HUES48 (cell line): ENCODE results near the gene GMPPA.
A peak's percentile ranks its signal among the peaks of the same experiment; 100 is the strongest.

Experiments used
- H3K27ac ChIP-seq: one replicate; pipeline ENCODE4 v1.7.0; 2013; ENCODE audit warnings: low read depth, low read length, inconsistent platforms
- H3K27me3 ChIP-seq: 2 replicates; pipeline ENCODE4 v1.6.1; 2013; ENCODE audit warnings: mild to moderate bottlenecking, low read length; ENCODE audit not compliant: control insufficient read depth, insufficient read depth
- H3K36me3 ChIP-seq: 2 replicates; pipeline ENCODE4 v1.6.1; 2013; ENCODE audit warnings: low read length; ENCODE audit not compliant: control insufficient read depth, insufficient read depth
- H3K4me1 ChIP-seq: 2 replicates; pipeline ENCODE4 v1.6.1; 2013; ENCODE audit warnings: mild to moderate bottlenecking, low read length; ENCODE audit not compliant: control insufficient read depth, insufficient read depth
- H3K4me3 ChIP-seq: 2 replicates; pipeline ENCODE4 v1.5.1; 2013; ENCODE audit warnings: mild to moderate bottlenecking, low read depth, low read length
- H3K9ac ChIP-seq: 2 replicates; pipeline ENCODE4 v1.6.1; 2013; ENCODE audit warnings: mild to moderate bottlenecking, low read depth, low read length, moderate library complexity
- H3K9me3 ChIP-seq: 2 replicates; pipeline ENCODE4 v1.6.1; 2013; ENCODE audit warnings: low read length; ENCODE audit not compliant: control insufficient read depth, insufficient read depth

The GMPPA gene

DNA sequence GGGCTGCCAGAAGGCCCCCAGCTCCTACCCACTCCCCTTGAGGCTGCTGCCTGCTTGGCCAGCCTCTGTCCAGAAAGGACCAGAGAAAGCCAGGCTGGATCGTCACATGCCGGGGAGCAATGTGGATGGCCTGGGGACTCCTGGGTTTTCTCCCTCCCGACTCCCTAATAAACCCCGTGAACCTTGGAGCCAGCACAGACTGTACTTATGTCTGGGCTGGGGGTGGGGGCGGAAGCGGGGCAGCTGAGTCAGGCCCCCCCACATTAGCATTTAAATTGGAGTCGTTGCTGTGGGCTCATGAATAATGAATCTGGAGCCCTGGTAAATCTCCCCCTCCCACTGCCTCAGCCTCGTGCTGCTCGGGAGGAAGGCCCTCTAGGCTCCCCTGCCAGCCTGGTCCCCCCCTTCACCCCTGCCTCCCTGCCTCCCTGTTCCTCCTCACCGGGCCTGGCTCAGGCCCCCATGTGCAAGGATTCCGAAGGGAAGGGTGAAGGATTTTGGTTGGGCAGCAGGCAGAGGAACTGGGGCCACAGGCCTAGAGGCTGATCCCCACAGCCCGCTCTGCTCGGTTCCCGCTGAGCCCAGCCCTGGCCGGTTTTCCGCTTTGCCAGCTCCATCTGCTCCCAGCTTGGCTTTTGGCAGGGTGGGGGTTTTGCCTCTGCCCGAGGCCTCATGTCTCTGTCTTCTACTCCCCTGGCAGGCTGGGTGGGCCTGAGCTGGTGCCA is 8.3 kb downstream of the GMPPA start:
- H3K27me3 ChIP-seq = peaks cover 8% of the 10 kb centered on the region
- no peaks in the 10 kb centered on the region for H3K9me3 ChIP-seq
- peak overlapping the region; percentile 13; the same call in 1 of the 2 replicates for H3K9ac ChIP-seq
- H3K27ac ChIP-seq = peak overlapping the region; percentile 87
- peak overlapping the region; percentile 23; the same call in 1 of the 2 replicates for H3K4me3 ChIP-seq
- peaks cover 20% of the 10 kb centered on the region for H3K36me3 ChIP-seq
- H3K4me1 ChIP-seq = peaks cover 39% of the 10 kb centered on the region

DNA sequence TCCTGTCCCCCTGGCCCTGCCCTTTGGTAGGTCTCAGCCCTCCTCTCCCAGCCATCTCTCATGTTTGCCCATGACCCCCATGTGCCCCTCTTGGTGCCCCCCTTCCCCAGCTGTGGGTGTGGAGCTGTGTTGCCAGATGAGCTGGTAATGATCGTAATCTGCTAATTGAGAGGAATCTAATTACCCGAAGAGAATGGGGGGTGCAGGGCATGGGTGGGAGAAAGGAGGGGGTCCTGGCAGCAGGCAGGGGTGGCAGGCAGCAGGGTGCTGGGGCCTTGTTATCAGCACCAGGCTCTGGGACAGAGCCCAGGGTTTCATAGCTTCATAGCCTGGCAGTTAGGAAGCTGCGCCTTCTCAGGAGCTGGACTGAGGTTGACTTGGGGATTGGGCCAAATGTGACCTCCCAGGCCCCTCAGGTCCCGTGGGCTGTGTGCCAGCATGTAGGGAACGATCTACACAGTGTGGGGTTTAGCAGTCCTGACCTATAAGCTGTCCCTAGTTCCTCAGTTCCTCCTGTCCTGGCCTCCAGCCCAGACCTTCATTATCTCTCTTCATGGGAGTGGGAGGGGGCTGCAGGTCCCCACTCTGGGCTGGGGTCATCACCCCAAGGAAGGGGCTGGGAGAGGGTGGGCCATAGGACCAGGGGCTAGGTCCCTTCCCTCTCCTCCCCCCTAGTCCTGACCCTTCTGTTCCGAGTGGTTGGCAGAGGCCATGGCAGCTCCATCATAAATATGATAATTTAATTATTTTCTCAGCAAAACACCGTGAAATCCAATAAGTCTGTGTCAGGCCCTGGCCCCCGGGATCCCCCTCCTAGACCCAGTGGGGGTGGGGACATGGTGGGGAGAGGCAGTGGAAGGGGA is 9.1 kb downstream of the GMPPA start:
- Histone ChIP-seq H3K27me3 (peaks cover 17% of the 10 kb centered on the region), H3K27ac (peak overlapping the region; percentile 87), H3K9me3 (no peaks in the 10 kb centered on the region), H3K4me3 (peak overlapping the region; percentile 23; the same call in 1 of the 2 replicates), H3K4me1 (peaks cover 43% of the 10 kb centered on the region), H3K9ac (peak overlapping the region; percentile 13; the same call in 1 of the 2 replicates), H3K36me3 (peaks cover 20% of the 10 kb centered on the region)

DNA sequence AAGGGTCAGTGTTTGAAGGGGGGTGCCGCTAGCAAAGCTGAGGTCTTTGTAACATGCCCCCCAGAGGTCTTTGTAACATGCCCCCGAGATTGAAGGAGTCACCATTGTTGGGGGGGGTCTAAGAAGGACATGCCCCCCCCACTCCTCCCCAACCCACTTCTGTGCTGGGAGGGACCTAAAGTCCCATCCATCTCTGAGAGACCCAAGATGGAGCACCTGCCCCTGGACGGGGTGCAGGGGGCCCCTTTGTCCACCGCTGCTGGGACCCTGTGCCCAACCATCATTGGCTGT is 9.7 kb downstream of the GMPPA start:
- H3K9me3 ChIP-seq = no peaks in the 10 kb centered on the region
- peaks cover 49% of the 10 kb centered on the region for H3K4me1 ChIP-seq
- no peak overlapping the region for H3K27ac ChIP-seq

DNA sequence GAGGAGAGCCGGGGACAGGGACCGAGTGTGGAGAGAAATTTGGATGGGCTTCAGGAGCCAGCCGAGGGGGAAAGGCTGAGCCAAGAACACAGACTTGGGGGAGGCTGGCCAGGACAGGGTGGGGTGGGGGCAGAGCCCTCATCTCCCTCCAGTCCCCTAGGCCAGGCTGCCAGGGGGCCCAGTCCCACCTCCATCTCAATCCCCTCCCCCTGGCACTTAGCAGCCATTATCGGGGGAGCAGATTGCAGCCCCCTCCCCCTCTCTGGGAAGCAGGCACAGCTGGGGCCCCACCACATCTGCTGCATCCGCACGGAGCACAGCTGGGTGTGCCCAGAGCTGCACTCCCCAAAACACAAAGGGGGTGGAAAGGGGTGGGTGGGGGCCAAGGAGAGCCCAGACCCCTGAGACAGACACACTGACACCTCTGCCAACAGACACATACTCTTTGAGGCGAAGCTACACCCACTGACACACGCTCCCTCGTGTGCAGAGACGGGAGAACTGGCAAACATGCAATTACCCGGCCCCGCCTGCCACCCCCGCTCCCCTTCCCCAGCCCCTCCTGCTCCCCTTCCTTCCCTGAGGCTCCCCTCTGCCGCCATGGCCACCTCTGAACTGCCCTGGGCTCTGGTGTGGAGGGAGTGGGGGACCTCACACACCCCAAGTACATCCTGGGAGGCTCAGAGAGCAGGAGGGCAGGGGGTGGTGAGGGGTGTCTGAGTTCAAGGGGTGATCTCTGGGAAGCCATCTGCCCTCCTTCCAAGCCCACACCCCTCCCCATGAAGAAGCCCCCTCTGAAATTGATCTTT is 10.5 kb downstream of the GMPPA start:
- Histone ChIP-seq H3K4me1 (peaks cover 57% of the 10 kb centered on the region), H3K9ac (no peak overlapping the region), H3K27me3 (peaks cover 30% of the 10 kb centered on the region), H3K9me3 (no peaks in the 10 kb centered on the region), H3K4me3 (peak overlapping the region; percentile 60), H3K27ac (no peak overlapping the region), H3K36me3 (peaks cover 11% of the 10 kb centered on the region)

More for the DNA sequence above, 9.7 kb downstream of the GMPPA start:
- Histone ChIP-seq H3K4me3 (no peak overlapping the region), H3K36me3 (peaks cover 18% of the 10 kb centered on the region), H3K9ac (no peak overlapping the region), H3K27me3 (peaks cover 22% of the 10 kb centered on the region)

DNA sequence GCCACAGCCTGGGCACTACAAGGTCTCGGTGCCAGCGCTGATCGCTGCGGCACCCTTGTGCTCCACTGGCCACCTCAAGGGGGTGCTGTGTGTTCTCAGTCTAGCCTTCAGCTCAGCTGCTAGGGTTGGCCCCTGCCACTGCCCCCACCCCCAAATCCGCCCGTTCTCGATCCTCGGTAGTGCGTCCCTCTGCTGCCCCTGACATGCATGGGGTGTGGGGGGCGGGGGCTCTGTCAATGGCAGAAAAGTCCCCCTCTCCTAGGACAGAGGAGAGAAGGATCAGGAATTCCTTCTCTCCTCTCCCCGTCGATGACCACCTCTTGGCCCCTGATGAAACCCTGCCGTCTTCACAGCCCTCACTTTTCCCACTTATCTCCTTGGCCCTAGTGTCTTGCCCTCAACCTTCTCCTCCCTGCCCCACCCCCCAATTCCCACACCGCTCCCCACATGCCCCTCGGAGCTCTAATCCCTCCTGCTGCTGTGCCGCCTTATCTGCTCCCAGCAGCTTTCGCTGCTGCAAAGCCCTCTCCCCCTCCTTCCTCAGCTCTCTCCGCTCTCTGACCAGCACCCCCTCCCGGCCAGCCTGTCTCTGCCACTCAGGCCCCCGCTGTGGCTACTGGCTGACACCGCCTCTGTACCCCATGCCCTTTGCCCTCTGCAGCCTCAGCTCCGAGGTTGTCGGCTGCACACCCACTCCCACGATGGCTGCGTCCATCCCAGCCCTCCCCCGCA is 11.3 kb downstream of the GMPPA start:
- H3K27ac ChIP-seq = no peak overlapping the region
- no peak overlapping the region for H3K9ac ChIP-seq
- peaks cover 38% of the 10 kb centered on the region for H3K27me3 ChIP-seq
- H3K4me1 ChIP-seq = peaks cover 57% of the 10 kb centered on the region
- no peaks in the 10 kb centered on the region for H3K9me3 ChIP-seq
- H3K4me3 ChIP-seq = peak overlapping the region; percentile 60
- H3K36me3 ChIP-seq = peaks cover 3% of the 10 kb centered on the region; the same call in 1 of the 2 replicates

DNA sequence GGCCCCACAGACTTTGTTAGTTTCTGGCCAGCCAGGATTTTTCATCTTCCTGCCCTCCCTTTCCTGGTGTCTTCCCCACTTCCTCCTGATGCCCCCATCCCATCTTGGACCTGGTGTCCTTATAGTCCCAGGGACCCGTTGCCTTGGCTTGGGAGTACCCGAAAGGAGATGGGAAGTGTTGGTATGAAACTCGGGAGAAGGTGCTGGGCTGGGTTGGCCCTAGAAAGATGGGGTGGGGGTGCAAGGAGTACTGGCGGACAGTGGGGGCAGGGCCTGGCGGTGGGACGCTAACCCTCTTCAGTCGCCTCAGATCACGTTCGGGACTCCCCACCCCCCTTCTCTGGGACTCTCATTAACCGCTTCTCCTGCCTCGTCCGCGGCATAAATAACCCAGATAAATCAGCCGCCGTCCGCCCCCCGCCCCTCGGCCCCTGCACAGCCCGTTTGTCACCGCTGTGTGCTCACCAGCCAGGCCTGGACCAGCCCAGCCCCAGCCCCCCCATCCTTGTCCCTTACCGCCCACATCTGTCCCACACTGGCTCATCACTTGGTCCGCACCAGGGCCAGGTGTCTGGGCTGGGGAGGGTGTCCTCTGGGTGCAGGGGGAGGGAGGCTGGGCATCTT is 11.9 kb downstream of the GMPPA start:
- H3K27ac ChIP-seq = no peak overlapping the region
- peak overlapping the region; percentile 60; the same call in 1 of the 2 replicates for H3K4me3 ChIP-seq
- H3K9ac ChIP-seq = no peak overlapping the region
- H3K36me3 ChIP-seq = no peaks in the 10 kb centered on the region
- H3K4me1 ChIP-seq = peaks cover 57% of the 10 kb centered on the region
- H3K27me3 ChIP-seq = peaks cover 45% of the 10 kb centered on the region
- no peaks in the 10 kb centered on the region for H3K9me3 ChIP-seq

DNA sequence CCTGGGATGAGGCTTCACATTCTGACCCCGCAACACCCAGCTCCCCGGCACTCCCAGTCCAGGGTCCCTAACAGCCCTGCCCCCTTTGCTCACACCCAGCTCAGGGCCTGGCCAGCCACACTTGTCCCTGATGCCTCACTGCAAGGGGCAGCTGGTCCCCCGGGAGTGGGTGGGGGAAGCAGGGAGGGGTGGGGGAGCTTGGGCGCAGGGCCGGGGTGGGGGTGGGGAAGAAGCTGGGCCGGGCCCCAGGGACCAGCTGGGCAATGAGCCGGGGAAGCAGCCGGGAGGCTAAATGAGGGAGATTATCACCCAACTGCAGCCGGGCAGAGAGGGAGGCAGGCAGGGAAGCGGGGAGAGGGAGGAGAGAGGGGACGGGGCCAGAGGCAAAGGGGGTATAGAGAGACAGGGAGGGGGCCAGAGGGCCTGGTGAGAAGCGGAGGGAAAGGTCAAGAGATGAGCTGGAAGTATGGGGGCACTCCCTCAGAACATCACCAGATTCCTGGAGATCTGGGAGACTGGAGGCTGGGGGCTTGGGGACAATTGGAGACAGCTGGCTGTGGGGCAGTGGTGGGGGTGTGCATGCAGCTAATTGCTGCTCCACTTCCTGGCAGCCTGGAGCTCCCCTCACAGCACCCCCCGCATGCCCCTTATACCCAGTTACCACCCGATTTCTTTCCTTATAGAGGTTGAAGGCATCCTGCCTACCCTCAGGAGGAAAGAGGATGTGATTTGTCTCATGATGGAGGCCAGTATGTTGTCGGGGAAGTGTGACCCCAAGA is 13.0 kb downstream of the GMPPA start:
- Histone ChIP-seq H3K4me1 (peaks cover 47% of the 10 kb centered on the region), H3K4me3 (no peak overlapping the region), H3K9ac (no peak overlapping the region), H3K36me3 (no peaks in the 10 kb centered on the region), H3K27ac (no peak overlapping the region), H3K9me3 (no peaks in the 10 kb centered on the region), H3K27me3 (peaks cover 56% of the 10 kb centered on the region)

DNA sequence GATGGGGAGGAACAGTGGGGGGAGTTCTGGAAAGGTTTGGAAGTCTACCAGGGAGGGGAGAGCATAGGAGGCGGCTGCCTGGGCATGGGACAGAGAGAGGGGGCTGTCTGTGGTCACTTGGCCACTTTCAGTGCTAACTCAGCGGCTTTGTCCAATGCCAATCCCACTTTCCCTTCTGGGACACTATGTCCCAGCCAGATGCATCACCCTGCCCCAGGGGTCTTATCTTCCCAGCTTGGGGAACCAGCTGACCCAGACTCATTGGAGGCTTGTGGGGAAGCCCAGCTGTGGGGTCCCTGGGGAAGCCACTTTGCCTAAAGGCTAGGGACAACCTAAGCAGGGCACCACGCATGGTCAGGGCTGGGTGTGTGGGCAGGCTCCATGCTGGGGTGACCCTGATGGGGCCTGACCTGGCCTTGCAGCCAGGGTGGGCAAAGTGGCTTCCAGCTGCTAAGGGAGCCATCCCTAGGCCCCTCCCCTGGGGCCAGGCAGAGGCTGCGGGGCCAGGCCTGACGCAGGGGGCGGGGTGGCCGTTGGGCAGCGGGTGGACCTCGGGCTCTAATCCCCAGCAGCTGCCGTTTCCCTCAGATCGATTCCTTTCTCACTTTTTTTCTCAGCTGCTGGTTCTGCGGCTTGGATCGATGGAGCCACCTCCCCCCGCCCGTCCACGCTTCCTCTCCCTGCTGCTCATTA is 14.0 kb downstream of the GMPPA start:
- no peak overlapping the region for H3K4me3 ChIP-seq
- no peak overlapping the region for H3K9ac ChIP-seq
- no peaks in the 10 kb centered on the region for H3K36me3 ChIP-seq
- no peak overlapping the region for H3K27ac ChIP-seq
- H3K27me3 ChIP-seq = peaks cover 64% of the 10 kb centered on the region
- H3K9me3 ChIP-seq = no peaks in the 10 kb centered on the region
- peaks cover 38% of the 10 kb centered on the region for H3K4me1 ChIP-seq

DNA sequence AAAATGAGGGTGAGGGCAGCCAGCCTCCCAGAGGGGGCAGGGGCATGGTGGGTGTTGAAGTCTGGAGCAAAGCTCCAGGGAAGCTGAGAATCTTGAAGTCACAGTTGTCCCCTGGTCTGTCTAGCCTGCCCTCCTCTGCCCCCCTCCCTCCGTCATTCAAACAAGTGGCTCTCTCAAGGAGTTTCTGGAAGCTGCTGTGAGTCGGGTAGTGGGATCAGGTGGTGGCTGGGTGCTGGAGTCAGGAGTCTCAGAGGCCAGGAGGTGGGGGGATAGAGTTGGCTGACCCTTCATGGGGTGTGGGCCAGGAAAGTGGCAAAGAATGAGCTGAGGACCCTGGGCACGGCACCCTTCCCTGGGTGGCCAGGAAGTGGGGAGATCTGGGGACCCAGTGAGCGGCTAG is 15.1 kb downstream of the GMPPA start:
- no peaks in the 10 kb centered on the region for H3K36me3 ChIP-seq
- H3K27me3 ChIP-seq = peaks cover 71% of the 10 kb centered on the region
- peaks cover 29% of the 10 kb centered on the region for H3K4me1 ChIP-seq
- 0 out of 2 replicates have a peak overlapping the region, but pooled peaks have one; percentile 1 for H3K4me3 ChIP-seq
- H3K27ac ChIP-seq = no peak overlapping the region
- H3K9ac ChIP-seq = no peak overlapping the region
- H3K9me3 ChIP-seq = no peaks in the 10 kb centered on the region
